EL (cell line): ENCODE results near the gene USP47.

Experiments used
- DNase-seq: peaks from one replicate; pipeline ENCODE4 v3.0.0-alpha.2; 2016

Gene USP47

DNA sequence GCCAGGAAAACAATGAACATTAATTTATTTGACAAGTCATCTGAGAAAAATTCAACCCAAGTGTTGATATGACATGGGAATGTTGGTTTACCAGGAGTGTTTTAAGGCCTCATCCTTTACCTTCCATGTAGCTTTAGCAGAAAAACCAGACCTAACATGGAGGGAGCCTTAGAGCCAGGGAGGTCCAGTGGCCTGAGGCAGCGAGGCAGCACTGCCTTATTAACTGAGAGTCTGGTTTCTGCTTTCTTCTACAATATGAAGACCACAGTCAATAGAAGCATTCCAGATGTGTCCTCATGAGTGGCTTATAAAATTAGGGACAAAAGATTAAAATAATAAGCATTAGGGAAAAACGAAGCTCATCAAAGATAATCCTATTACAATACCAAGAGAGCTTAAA is 105.1 kb downstream of the USP47 start:
- no peak for DNase-seq

- no peak for DNase-seq
These were observed 106.1 kb downstream of the USP47 start for GRCh38 chr11:11947825-11948224.

DNA sequence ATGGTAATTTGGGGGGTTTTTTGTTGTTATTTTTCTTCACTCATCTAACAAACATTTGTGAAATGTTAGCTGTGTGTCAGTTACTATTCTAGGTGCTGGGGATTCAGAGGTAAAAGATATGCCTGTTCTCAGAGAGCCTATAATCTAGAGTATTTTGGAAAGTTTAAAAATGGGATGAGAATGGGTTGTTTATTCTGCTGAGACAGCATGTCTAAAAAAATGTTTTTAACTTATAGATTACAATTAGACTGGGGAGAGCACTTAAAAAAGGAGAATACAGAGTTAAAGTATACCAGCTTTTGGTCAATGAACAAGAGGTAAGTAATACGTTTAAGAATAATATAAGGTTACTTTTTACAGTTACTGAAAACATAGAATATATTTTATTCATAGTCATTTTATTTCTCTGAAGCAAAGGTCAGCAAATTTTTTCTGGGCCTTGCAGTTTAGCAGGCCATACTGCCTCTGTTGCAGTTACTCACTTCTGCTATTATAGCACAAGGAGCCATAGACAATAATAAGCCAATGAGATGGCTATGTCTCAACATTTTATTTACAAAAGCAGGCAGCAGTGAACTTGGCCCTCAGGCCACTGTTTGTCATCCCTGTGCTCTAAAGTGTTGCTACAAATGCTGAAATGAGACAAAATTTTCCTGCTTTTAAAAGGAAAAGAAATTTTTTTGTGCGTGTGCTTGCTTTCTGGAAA is 106.6 kb downstream of the USP47 start:
- DNase-seq, result no peak

GRCh38 chr11:11949482-11949881 is 107.7 kb downstream of the USP47 start:
- DNase-seq, result no peak

DNA sequence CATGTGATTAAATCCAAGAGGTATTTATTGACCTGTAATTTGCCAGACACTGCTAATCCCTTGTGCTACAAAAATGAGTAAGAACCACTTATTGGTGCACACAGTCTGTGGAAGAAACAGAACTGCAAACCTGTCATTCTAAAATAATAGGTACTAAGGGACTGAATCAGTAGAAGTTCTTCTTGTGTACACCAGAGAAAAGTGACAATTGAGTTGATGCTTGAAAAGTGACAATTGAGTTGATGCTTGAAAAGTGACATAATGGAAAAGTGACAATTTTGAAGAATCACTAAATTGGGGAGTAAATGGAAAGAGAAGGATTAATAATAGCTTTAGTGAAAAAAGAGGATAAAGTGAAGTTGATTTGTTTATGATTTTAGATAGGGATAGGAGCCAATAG is 110.3 kb downstream of the USP47 start:
- DNase-seq, result no peak

DNA sequence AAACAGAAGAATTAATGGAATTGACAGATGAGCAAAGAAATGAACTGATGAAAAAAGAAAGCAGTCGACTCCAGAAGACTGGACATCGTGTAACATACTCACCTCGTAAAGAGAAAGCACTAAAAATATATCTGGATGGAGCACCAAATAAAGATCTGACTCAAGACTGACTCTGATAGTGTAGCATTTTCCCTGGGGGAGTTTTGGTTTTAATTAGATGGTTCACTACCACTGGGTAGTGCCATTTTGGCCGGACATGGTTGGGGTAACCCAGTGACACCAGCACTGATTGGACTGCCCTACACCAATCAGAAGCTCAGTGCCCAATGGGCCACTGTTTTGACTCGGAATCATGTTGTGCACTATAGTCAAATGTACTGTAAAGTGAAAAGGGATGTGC is 114.2 kb downstream of the USP47 start:
- DNase-seq, result no peak

DNA sequence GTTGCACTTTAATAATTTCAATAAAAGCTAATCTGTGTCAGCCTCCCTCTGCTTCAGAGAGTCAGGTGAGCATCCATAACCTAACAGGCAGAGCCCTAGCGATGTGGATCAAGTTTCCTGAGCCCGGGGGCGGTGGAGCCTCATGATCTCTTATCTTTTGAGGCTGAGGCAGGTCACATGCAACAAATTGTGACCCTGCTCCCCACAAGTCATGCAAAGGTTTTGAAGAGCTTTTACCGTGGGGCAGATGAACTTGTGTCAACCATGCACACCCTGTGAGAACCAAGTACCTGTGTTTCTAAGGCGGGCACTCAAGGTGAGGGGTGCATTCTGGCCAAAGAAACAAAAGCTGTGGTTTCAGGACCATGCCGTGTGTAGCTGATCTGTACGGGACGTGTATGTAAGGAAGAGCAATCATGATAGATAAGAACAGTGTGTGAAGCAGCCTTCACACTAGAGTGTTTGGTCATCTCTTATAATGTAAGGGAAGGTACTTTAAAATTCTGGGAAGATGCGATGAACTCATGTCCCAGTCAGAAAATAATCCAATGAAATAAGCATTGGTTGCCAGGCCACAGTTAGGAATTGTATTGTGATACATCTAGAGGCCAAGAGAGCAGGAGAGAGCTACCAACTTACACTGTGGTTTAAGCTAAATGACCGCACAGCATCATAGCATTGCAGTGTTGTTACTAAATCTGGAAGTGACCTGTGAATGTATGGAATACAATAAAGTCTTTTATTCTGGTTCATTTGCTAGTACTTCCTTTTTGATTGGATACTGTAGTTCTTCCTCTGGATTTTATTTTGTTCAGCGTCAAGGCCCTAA is 116.8 kb downstream of the USP47 start:
- no peak for DNase-seq

- no peak for DNase-seq
These were observed 117.8 kb downstream of the USP47 start for GRCh38 chr11:11959601-11960000.

- DNase-seq, result no peak
These were observed 118.9 kb downstream of the USP47 start for GRCh38 chr11:11960687-11961086.

- DNase-seq, result no peak
These were observed 119.7 kb downstream of the USP47 start for GRCh38 chr11:11961399-11962028.

DNA sequence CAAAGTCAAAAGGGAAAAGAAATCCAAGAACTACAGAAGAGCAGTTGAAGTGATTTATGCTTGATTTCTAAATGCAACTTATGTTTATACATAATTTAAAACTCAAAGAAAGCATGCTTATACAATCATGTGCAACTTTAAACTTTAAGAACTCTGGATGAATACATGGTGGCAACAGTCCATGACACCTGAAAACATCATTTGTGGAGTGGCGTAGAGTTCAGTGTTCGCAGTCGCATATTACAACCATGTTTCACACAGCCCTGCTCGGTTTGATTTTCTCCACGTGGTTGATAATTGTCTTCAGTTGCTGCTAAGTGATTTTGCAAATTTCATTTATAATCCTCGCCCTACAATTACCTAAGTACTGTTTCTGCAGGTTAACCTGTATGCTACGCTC is 121.3 kb downstream of the USP47 start:
- DNase-seq, result no peak

DNA sequence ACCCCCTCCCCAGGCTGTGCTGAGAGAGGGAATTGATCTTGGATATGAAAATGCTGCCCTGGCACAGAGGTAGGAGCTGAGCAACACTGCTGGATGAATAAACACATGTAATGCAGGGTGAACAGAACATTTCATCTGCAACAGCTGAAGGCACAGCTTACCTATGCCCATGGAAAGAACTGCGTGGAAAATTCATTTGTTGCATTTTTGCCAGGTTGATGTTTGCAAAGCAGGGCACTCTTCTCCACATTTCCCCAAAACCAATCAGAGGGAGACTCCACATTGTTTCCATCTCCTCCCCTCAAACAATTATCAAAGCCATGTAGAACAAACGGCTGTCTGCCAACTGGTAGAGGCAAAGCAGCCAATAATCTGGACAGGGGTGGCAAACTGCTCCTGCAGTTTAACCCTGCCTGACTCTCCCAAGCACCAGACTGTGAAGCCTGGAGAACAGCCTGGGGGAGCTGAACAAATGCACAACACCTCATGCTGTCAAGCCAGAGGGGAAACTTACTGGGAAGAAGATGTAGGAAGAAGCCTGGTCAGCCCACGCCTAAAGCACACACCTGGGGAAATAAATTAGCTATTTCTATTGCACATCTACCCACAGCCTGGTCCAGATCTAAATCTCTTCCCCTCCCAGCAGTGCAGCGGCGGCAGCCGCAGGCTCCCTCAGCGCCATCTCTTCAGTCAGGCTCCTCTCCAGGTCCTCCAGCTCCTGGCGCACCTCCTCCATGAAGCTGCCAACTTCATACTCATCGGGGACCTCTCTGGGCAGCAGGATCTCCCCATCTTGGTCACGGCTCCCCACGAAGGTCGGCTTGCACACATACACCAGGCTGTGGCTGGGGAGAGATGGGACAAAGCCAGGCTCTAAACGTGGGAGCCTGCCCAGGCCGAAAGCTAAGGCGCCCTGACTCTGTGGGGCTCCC is 122.3 kb downstream of the USP47 start:
- no peak for DNase-seq

GRCh38 chr11:11964774-11965150 is 123.0 kb downstream of the USP47 start:
- no peak for DNase-seq

DNA sequence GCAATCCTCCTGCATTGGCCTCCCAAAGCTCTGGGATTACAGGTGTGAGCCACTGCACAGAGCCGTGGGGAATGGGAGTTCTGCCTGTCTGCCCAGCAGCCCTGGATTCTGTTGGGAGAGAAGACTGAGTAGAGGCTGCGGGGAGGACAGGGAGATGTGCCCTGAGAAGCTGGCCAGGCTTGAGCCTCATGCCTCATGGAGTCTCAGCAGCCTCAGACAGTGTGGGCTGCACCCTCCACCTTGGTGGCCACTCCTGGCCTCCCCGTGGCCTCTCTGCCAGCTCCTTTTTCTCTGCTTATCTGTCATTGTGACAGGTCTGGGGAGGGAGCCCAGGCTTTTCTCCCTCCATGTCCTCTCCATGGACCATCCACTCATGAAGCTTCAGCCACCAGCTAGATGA is 123.4 kb downstream of the USP47 start:
- DNase-seq, result no peak

DNA sequence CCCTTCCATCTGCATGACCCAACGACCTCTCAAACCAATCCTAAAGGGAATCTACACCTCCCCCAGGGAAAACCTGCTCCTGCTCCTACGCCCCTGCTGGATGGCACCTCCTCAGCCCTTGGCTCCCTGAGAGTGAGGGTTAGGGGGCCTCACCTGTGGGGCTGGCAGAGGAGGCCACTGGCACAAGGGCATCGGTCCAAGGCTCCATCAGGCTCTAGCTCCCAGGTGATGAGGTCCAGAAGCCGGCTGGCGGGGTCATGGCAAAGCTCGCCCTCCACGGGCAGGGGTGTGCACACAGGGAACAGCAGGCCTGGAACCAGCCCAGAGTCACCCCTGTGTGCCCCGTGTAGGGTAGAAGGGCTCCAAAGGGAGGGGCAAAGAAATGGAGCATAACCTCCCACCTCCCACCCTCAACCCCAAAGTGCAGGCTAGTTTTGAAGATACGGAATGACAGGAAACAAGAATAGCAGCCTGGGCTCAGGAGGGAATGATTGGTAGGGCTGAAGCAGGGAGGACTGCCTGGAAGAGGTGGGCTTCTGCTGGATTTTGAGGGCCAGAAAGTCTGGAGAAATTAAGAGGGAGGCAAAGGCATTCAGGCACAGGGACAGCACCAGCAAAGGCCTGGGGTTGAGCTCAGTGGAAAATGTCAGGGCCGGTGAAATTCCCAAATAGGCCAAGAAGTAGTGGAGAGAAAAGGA is 124.0 kb downstream of the USP47 start:
- no peak for DNase-seq

DNA sequence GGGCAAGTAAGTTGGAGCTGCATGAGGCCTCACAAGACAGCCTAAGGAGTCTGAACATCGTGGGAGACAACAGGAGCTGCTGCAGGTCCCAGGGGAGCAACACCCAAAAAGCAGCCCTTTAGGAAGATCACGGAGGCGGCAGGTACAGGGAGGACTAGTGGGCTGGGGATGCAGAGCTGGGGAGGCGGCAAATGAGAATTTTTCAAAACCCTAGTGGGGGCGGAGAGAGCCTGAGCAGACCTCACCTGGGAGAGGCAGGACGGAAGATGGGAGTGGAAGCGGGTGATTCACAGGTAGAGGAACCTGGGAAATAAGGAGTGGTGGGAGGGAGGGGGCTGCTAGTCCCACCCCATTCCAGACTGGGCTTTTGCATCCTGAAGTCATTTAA is 124.6 kb downstream of the USP47 start:
- no peak for DNase-seq

DNA sequence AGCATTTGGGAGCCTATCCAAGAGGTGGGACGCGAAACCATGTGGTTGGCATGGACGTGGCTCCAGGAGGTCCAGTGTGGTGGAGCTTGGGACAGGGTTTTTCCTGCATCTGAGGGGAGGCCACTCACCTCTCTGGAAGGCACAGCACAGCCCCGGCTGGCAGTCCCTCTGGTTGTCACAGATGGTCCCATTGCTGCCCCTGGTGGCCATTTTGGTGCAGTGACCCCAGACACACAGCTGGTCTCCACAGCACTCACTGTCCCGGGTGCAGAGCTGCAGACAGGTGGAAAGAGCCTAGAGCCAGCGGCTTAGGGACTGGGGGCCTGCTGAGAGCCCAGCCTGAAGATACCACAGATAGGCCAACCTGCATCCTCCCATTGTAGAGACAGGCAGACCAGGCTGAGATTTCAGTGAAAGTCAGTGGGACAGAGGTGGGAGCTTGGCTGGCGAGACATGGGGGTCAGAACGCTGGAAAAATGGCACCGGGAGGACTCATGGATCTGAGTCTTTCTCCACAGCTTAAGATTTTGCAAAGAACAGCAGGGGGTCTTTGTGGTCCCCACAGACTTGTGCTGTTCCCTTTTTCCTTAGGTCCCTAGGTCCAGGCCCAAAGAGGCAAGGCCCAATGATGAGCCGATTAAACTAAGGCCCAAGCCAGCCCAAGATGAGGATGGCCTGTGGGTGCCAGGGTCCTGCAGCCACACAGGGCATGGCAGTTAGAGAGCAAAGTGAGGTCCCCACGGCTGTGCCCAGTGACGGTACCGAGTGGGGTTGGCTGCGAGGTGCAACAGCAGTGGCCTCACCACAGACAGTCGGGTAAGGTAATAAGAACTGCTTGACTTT is 125.3 kb downstream of the USP47 start:
- peak; percentile 64 for DNase-seq

GRCh38 chr11:11967669-11968510 is 126.1 kb downstream of the USP47 start:
- no peak for DNase-seq

- DNase-seq, result peak; percentile 60
These were observed 126.9 kb downstream of the USP47 start for GRCh38 chr11:11968511-11969280.
